Osteoblast (primary cell): Measurements from ENCODE around the gene GZMA. TPM values are rescaled to one million over a fixed set of nuclear protein-coding genes. Genes with fewer than 3 reads are reported as not detected.

Experiments used
- DNase-seq: peaks from one replicate; pipeline ENCODE4 v3.0.0; 2011; ENCODE audit warnings: low spot score, mixed read lengths; ENCODE audit not compliant: insufficient read length; ENCODE audit errors: missing footprints
- H2AFZ ChIP-seq: 2 replicates; pipeline ENCODE4 v1.6.0; 2011; ENCODE audit warnings: mild to moderate bottlenecking, low read length
- H3K27ac ChIP-seq: 2 replicates; pipeline ENCODE4 v1.5.1; 2011; ENCODE audit warnings: mild to moderate bottlenecking, low read depth, low read length, moderate library complexity
- H3K27me3 ChIP-seq: 2 replicates; pipeline ENCODE4 v1.6.0; 2012; ENCODE audit warnings: mild to moderate bottlenecking, control low read depth, inconsistent platforms, low read length, moderate library complexity; ENCODE audit not compliant: insufficient read depth
- H3K36me3 ChIP-seq: 2 replicates; pipeline ENCODE4 v1.5.1; 2011; ENCODE audit warnings: mild to moderate bottlenecking, low read length, control low read depth, moderate library complexity; ENCODE audit not compliant: insufficient read depth
- H3K4me1 ChIP-seq: 2 replicates; pipeline ENCODE4 v1.5.1; 2011; ENCODE audit warnings: mild to moderate bottlenecking, low read length, control low read depth, moderate library complexity; ENCODE audit not compliant: insufficient read depth
- H3K4me2 ChIP-seq: 2 replicates; pipeline ENCODE4 v1.6.0; 2011; ENCODE audit warnings: mild to moderate bottlenecking, low read length; ENCODE audit not compliant: insufficient read depth
- H3K4me3 ChIP-seq: fragments of 200-600 bp; sonication (generic); 3 replicates; pipeline ENCODE4 v1.5.1; 2012; ENCODE audit warnings: mild to moderate bottlenecking, low read length, inconsistent platforms; ENCODE audit not compliant: insufficient read depth
- H3K79me2 ChIP-seq: 2 replicates; pipeline ENCODE4 v1.6.0; 2012; ENCODE audit warnings: mild to moderate bottlenecking, low read length, control low read depth, inconsistent platforms; ENCODE audit not compliant: insufficient read depth
- H3K9me3 ChIP-seq: 2 replicates; pipeline ENCODE4 v1.5.1; 2011; ENCODE audit warnings: low read depth, low read length, control low read depth
- H4K20me1 ChIP-seq: 2 replicates; pipeline ENCODE4 v1.6.0; 2012; ENCODE audit warnings: mild to moderate bottlenecking, low read length, control low read depth; ENCODE audit not compliant: insufficient read depth
- total RNA-seq: library from RNA; depleted of rRNA; stranded (reverse); fragments of >200 nt; gene quantifications from 2 replicates; pipeline ENCODE4 v1.2.3, GENCODE V29; 2012
- TF ChIP-seq, protein P1 (sequence below): IDR thresholded peaks from 2 replicates; pipeline ENCODE4 v1.5.1; 2011; ENCODE audit warnings: mild to moderate bottlenecking, low read depth, low read length, moderate library complexity; ENCODE audit errors: extremely low read depth

Gene GZMA
- total RNA-seq, 1 donor: not detected

DNA sequence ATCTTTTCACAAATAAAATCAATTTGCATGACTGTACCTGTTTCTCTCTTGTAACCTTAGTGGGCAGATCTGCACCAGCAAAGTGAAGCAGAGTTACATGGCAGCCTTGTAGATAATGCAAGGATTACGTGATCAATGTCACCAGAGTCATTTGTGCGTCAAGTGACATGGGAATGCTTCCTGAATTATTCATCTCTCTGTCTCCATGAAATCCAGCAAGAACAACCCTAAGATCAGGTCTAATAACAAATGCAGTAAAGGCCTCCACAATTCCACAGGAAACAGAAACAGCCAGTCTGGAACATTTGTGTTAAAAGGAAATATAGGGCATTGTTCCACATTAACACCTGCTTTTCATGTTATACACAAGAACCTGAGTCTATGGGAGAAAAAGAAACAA, 7.8 kb downstream of the GZMA start:
- Histone ChIP-seq H3K27me3 (no peaks in the 10 kb centered on the region), H3K4me3 (no peak overlapping the region), H2AFZ (peak overlapping the region; percentile 28), H3K36me3 (no peaks in the 10 kb centered on the region), H4K20me1 (no peaks in the 10 kb centered on the region), H3K9me3 (no peaks in the 10 kb centered on the region), H3K4me2 (no peak overlapping the region), H3K79me2 (no peaks in the 10 kb centered on the region), H3K27ac (no peak overlapping the region), H3K4me1 (no peaks in the 10 kb centered on the region)
- DNase-seq: no peak
- TF ChIP-seq, protein P1, sequence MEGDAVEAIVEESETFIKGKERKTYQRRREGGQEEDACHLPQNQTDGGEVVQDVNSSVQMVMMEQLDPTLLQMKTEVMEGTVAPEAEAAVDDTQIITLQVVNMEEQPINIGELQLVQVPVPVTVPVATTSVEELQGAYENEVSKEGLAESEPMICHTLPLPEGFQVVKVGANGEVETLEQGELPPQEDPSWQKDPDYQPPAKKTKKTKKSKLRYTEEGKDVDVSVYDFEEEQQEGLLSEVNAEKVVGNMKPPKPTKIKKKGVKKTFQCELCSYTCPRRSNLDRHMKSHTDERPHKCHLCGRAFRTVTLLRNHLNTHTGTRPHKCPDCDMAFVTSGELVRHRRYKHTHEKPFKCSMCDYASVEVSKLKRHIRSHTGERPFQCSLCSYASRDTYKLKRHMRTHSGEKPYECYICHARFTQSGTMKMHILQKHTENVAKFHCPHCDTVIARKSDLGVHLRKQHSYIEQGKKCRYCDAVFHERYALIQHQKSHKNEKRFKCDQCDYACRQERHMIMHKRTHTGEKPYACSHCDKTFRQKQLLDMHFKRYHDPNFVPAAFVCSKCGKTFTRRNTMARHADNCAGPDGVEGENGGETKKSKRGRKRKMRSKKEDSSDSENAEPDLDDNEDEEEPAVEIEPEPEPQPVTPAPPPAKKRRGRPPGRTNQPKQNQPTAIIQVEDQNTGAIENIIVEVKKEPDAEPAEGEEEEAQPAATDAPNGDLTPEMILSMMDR: no peak

- Histone ChIP-seq H3K27me3 (no peaks in the 10 kb centered on the region), H3K36me3 (no peaks in the 10 kb centered on the region), H3K4me3 (no peak overlapping the region), H2AFZ (no peak overlapping the region), H3K27ac (no peak overlapping the region), H3K4me2 (no peak overlapping the region), H3K4me1 (no peaks in the 10 kb centered on the region), H3K79me2 (no peaks in the 10 kb centered on the region), H4K20me1 (no peaks in the 10 kb centered on the region), H3K9me3 (no peaks in the 10 kb centered on the region)
- TF ChIP-seq, protein P1: no peak
- DNase-seq: no peak
These were observed 10.9 kb downstream of the GZMA start for GRCh38 chr5:55113327-55113726.

- H3K4me1 ChIP-seq: no peaks in the 10 kb centered on the region
- no peak for DNase-seq
- TF ChIP-seq, protein P1: no peak
- H3K27ac ChIP-seq: no peak overlapping the region
- H3K9me3 ChIP-seq: no peaks in the 10 kb centered on the region
- H3K4me3 ChIP-seq: no peak overlapping the region
- no peak overlapping the region for H3K4me2 ChIP-seq
- H3K36me3 ChIP-seq: no peaks in the 10 kb centered on the region
- H2AFZ ChIP-seq: no peak overlapping the region
- H3K79me2 ChIP-seq: no peaks in the 10 kb centered on the region
- H4K20me1 ChIP-seq: no peaks in the 10 kb centered on the region
- no peaks in the 10 kb centered on the region for H3K27me3 ChIP-seq
These were observed 11.6 kb downstream of the GZMA start for GRCh38 chr5:55114061-55114460.

DNA sequence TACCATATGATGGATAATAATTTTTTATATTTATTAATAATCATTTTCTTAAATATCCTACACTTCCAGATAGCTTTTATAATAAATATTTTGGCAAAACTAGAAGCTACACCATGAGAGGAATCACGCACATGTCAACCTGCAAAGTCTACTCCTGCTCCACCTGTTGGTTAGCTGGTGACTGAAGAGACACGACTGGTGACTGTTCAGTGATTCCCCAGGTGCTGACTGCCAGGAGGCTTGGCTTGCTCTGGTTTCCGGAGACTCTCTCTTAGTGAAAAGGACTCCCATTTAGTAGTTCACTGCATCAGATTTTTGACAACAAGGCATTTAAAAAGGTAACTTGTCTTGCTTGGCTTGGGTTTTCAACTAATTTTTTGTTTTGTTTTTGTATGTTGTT, 20.9 kb downstream of the GZMA start:
- no peaks in the 10 kb centered on the region for H4K20me1 ChIP-seq
- no peaks in the 10 kb centered on the region for H3K36me3 ChIP-seq
- H3K79me2 ChIP-seq: no peaks in the 10 kb centered on the region
- no peaks in the 10 kb centered on the region for H3K4me1 ChIP-seq
- no peak for DNase-seq
- H2AFZ ChIP-seq: no peak overlapping the region
- H3K4me2 ChIP-seq: no peak overlapping the region
- H3K4me3 ChIP-seq: no peak overlapping the region
- TF ChIP-seq, protein P1: no peak
- H3K27ac ChIP-seq: no peak overlapping the region
- no peaks in the 10 kb centered on the region for H3K9me3 ChIP-seq
- no peaks in the 10 kb centered on the region for H3K27me3 ChIP-seq
